Dermis microvascular lymphatic vessel endothelial cell (primary cell): ENCODE data around the gene DNMT3A. TPM values are rescaled to one million over a fixed set of nuclear protein-coding genes. Genes with fewer than 3 reads are reported as not detected.
A peak's percentile ranks its signal among the peaks of the same experiment; 100 is the strongest.

Source experiments
- DNase-seq, 2 donors: peaks; one replicate each; pipeline versions ENCODE4 v3.0.0 to v3.0.0-alpha.2; 2010; ENCODE audit warnings: low read depth in 2 of 2
- total RNA-seq: library from RNA; depleted of rRNA; stranded (reverse); fragments of >200 nt; gene quantifications from 2 replicates; pipeline ENCODE4 v1.2.1, GENCODE V29; 2014

DNMT3A gene
- total RNA-seq, 1 donor from 2014 or later: 23.6 TPM

GRCh38 chr2:25347205-25347815 lies 5.6 kb upstream of the DNMT3A start:
- DNase-seq: peak in 1 of 2 donors; percentile 13

- DNase-seq: no peak
Measured at GRCh38 chr2:25343187-25343825, 1.6 kb upstream of the DNMT3A start.

- peak; percentile 72 to 90 for DNase-seq
Measured at GRCh38 chr2:25342372-25343186, 854 bp upstream of the DNMT3A start.

DNA sequence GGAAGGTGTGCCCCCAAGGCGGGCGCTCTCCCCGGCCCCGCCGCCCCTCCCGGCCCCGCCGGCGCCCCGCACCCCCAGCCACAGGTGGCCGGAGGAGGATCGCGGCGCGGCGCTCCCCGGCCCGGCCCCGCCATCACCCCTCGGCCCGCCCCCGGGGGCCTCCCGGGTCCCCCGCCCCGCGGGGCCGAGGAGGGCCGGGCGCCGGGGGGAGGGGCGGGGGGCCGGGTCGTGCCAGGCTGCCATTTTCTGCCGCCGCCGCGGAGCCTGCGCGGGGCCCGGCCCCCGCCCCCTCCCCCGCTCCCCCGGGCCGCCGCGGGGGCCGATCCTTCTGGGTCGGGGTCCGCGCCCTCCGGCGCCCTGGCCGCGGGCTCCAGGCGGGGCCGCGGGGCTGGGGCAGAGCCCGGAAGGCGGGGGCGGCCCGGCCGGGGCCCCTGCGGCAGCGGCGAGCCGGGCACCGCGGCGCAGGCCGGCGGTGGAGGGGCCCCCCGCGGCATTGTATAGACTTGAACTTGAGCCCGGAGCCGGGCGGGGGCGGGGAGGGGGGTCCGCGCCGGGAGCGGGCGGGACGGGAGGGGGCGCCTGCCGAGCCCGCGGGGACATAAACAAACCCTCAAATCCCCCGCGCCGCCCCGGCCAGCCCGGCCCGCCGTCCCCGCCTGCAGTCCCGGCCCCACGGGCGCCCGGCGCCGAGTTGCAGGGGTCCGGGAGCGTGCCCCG lies 556 bp downstream of the DNMT3A start:
- peak in 1 of 2 donors; percentile 23 for DNase-seq

DNA sequence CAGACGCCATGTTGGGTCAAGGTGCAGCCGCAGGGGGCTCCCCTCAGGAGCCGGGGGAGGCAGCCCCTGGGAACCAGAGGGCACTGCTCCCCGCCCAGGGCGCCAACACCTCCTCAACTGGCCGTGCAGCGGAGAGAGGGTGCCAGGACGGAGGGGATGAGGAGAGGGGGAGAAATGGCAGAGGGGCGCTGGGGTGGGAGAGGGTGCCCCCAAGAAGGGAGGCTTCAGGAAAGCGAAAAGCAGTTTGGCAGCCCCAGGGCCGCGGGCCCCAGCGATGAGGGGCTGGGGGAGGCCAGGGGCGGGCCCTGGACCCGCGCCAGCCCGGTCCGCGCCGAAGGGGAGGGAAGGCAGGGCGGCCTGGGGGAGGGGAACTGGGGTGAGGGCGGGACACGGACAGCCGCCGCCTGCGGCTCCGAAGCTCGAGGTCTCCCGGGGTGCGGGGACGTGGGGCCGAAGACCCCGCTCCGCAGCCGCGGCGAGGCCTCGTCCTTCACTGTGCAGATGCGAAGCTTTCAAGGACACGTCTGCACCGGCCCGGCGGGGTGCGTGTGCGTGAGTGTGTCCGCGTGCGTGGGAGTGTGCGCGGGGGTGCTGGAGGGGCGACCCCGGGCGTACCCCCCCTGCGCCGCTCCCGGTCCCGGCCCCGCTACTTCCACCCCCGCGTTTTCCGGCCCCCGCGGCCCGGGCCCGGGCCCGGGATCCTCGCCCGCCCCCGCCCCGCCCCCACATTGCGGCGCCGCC lies 1.4 kb downstream of the DNMT3A start:
- DNase-seq: no peak

GRCh38 chr2:25339791-25340180 lies 1.9 kb downstream of the DNMT3A start:
- no peak for DNase-seq

DNA sequence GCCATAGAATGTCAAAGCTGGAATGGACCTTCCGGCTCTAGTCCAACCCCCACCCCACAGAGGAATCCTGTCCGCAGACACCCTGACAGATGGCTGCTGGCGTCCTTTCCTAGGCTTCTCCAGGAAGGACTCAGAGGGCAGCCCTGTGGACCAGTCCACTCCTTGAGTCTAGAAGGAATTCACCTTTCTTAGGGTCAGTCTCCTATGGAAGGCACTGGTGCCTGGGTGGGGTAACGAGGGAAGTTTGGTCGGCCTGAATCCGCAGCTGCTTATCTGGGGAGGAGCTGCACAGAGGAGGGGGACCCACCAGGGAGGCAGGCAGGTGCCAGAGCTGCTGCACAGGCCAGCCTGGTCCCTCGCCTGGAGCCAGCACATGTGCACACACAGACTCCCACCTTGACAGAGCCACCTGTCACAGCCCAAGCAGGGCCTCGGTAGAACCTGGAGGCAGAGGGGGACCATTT lies 2.5 kb downstream of the DNMT3A start:
- DNase-seq: no peak

GRCh38 chr2:25338401-25338800 lies 3.3 kb downstream of the DNMT3A start:
- DNase-seq: no peak

- DNase-seq: no peak
Measured at GRCh38 chr2:25337891-25338290, 3.8 kb downstream of the DNMT3A start.

- no peak for DNase-seq
Measured at GRCh38 chr2:25337276-25337675, 4.4 kb downstream of the DNMT3A start.

DNA sequence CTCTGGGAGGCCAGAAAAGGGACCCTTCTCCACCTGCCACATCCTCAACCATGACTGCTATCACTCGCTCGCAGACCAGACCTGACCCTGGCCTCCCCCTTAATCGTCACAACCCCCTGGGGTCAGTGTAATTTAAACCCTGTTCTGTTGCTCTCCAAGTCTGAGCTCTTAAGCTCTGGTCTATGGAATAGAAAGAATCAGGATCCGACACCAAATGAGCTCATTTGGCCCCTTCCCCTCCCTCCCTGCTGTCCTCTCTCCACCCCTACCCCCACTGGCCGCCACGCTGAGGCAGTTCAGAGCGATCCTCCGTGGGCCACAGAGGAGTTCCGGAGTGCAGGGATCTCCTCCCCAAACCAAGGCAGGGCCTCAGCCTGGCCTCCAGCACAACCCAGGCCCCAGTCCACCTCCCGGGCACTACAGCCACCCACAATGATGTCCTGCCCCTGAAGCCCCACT lies 5.3 kb downstream of the DNMT3A start:
- DNase-seq: no peak

GRCh38 chr2:25335971-25336370 lies 5.8 kb downstream of the DNMT3A start:
- no peak for DNase-seq

DNA sequence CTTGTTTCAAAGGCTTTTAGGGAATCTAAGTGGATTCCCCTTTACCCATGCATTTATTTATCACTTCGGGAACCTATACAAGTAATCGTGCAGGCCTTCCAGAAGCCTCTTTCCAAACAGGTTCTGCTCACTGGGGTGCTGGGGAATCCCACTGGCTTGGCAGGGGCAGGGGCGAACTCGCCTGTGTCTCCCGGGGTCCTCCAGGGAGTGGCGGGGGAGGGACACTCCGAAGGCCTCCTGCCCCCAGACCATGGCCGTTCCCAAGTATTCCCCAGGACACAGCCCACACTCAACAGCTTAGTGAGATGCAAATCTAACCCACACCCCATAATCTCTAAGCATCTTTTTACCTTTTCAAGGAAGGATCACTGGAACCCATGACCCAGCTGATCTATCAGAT lies 6.5 kb downstream of the DNMT3A start:
- DNase-seq: no peak

GRCh38 chr2:25334482-25334881 lies 7.2 kb downstream of the DNMT3A start:
- DNase-seq: no peak

DNA sequence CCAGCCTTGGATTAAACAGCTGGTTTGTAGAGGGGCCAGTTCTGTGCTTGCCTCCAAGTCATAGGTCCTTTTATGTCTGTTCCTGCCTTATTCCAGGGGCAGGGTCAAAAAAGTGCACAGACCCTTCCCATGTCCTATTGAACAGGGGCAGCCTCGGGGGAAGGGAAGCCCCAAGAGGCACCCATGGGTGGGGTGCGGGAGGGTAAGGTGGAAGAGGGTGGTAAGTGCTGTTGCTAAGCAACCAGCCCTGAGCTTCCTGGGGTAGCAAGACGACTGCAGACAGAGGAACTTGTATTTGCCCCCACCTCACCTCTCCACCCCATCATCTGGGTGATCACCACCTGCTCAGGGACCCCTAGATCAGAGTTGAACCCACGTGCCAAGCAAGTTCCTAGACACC lies 7.7 kb downstream of the DNMT3A start:
- no peak for DNase-seq

GRCh38 chr2:25332571-25332970 lies 9.2 kb downstream of the DNMT3A start:
- no peak for DNase-seq

GRCh38 chr2:25331686-25332365 lies 9.9 kb downstream of the DNMT3A start:
- DNase-seq: no peak

DNA sequence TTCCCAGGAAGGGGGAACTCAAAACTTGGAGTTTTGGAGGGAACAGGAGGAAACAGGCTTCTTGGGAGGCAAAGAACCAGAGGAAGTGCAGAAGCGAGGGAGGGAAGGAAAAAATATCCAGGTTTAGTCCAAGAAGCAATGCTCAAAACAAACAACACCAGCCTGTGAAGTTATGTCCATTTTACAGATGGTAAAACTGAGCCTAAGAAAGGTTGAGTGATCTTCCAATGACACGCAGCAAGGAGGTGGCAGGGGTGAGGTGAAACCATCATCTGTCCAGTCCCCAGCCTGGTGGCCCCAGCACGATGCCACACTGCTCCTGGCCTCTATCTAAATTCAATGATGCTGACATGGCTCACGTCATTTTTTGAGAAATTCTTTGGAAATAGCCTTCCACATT lies 10.8 kb downstream of the DNMT3A start:
- DNase-seq: no peak

DNA sequence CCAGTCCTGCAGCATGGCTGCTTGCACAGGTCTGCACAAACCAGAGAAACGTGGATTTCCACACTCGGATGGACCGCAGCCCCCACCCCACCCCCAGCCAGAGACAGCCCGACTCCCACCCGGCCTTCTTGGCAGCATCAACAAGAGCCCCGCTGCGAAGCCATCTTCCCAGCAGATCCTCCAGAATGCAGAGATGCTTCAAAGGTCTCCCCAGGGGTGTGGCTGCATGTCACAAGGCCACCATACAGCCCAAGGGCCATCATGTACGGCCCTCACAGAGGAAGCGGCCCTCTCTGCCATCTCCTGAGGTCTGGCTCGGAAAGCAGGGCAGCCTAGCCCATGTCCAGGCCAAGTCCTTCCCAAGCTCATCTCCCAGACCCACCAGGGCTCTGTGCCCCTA lies 11.5 kb downstream of the DNMT3A start:
- no peak for DNase-seq
